ENCODE measurements around the gene S100A2.

GRCh38 chr1:153513023-153513422 lies 52.6 kb downstream of the S100A2 start:
- TF ChIP-seq CTCF (IDR thresholded peaks at IDR 0.05) (no peak), POLR2A (IDR thresholded peaks at IDR 0.05) (no peak)

All from testis (tissue), 2 donors.